NCI-H2171 (cell line): ENCODE measurements around the gene INHBC.
A peak's percentile ranks its signal among the peaks of the same experiment; 100 is the strongest.
"Not testable (repeated sequence)": the region's sequence is repeated elsewhere in the genome, so short reads cannot be mapped to it uniquely, and the experiment has no call there.

Experiments used
- DNase-seq: peaks from one replicate; lab custom pipeline; 2025; lab: John Stamatoyannopoulos, UW

The INHBC gene

GRCh38 chr12:57487055-57487596, 52.5 kb downstream of the INHBC start:
- no peak for DNase-seq

- peak; percentile 96 for DNase-seq
These were observed 53.2 kb downstream of the INHBC start, which contains the start of gene MARS1 for GRCh38 chr12:57487597-57488401. MARS1 (plus strand) TSS chr12:57488068; CDS start chr12:57488091, 23 bp downstream.

GRCh38 chr12:57488402-57489156, 54.0 kb downstream of the INHBC start:
- DNase-seq = no peak

- DNase-seq = no peak
These were observed 54.6 kb downstream of the INHBC start for GRCh38 chr12:57489157-57489641.

- no peak for DNase-seq
These were observed 55.5 kb downstream of the INHBC start for GRCh38 chr12:57490126-57490525.

GRCh38 chr12:57491393-57492280, 57.1 kb downstream of the INHBC start:
- no peak for DNase-seq

GRCh38 chr12:57495051-57495701, 60.6 kb downstream of the INHBC start:
- not testable (repeated sequence) for DNase-seq

- DNase-seq = no peak
These were observed 62.2 kb downstream of the INHBC start for GRCh38 chr12:57496822-57497221.

- DNase-seq = no peak
These were observed 62.9 kb downstream of the INHBC start for GRCh38 chr12:57497223-57498131.

GRCh38 chr12:57498132-57498502, 63.5 kb downstream of the INHBC start:
- no peak for DNase-seq

- no peak for DNase-seq
These were observed 64.0 kb downstream of the INHBC start for GRCh38 chr12:57498571-57498970.

GRCh38 chr12:57500213-57500612, 65.6 kb downstream of the INHBC start:
- no peak for DNase-seq
